ENCODE data around the gene PCDHB10.
"Not testable (repeated sequence)": the region's sequence is repeated elsewhere in the genome, so short reads cannot be mapped to it uniquely, and the experiment has no call there.

PCDHB10 gene

GRCh38 chr5:141192110-141192725 is at the start of gene PCDHB10:
Gene PCDHB10 (plus strand): TSS chr5:141192353. CDS start chr5:141192553, 200 bp downstream.
- Mint-ChIP-seq H3K27me3 (peaks cover 32% of the 10 kb centered on the region), H3K9me3 (peaks cover 52% of the 10 kb centered on the region), H3K4me3 (no peak within 1 kb of the TSS), H3K27ac (no peak within 1 kb of the TSS), H3K4me1 (ENCODE audit: low read depth) (no peaks in the 10 kb centered on the region), H3K36me3 (ENCODE audit: low read depth) (no peaks in the 10 kb centered on the region)
- intact Hi-C loops (cut with micrococcal nuclease): no loop called here

- no peak within 1 kb of the TSS for H3K27ac Mint-ChIP-seq
- H3K4me1 Mint-ChIP-seq (ENCODE audit: low read depth): no peaks in the 10 kb centered on the region
- H3K27me3 Mint-ChIP-seq: peaks cover 26% of the 10 kb centered on the region
- no peaks in the 10 kb centered on the region for H3K36me3 Mint-ChIP-seq (ENCODE audit: low read depth)
- intact Hi-C loops (cut with micrococcal nuclease): no loop called here
- peaks cover 52% of the 10 kb centered on the region for H3K9me3 Mint-ChIP-seq
- H3K4me3 Mint-ChIP-seq: no peak within 1 kb of the TSS
Observed at GRCh38 chr5:141149812-141150211, 42.3 kb upstream of the PCDHB10 start, which contains the start of gene PCDHB6. Gene PCDHB6 (plus strand): TSS chr5:141150057. CDS start chr5:141150258, 201 bp downstream.

- intact Hi-C loops (cut with micrococcal nuclease): no loop called here
- Mint-ChIP-seq H3K27me3 (peaks cover 26% of the 10 kb centered on the region), H3K27ac (no peak overlapping the region), H3K9me3 (peaks cover 49% of the 10 kb centered on the region), H3K4me3 (no peak overlapping the region), H3K36me3 (ENCODE audit: low read depth) (no peaks in the 10 kb centered on the region), H3K4me1 (ENCODE audit: low read depth) (no peaks in the 10 kb centered on the region)
Observed at GRCh38 chr5:141150224-141150992, 41.7 kb upstream of the PCDHB10 start.

GRCh38 chr5:141150993-141151325 is 41.2 kb upstream of the PCDHB10 start:
- peaks cover 54% of the 10 kb centered on the region for H3K9me3 Mint-ChIP-seq
- peaks cover 29% of the 10 kb centered on the region for H3K27me3 Mint-ChIP-seq
- H3K27ac Mint-ChIP-seq: no peak overlapping the region
- intact Hi-C loops (cut with micrococcal nuclease): no loop called here
- no peaks in the 10 kb centered on the region for H3K36me3 Mint-ChIP-seq (ENCODE audit: low read depth)
- H3K4me3 Mint-ChIP-seq: no peak overlapping the region
- H3K4me1 Mint-ChIP-seq (ENCODE audit: low read depth): no peaks in the 10 kb centered on the region

- peaks cover 61% of the 10 kb centered on the region for H3K9me3 Mint-ChIP-seq
- peaks cover 33% of the 10 kb centered on the region for H3K27me3 Mint-ChIP-seq
- H3K4me1 Mint-ChIP-seq (ENCODE audit: low read depth); H3K4me3 Mint-ChIP-seq; H3K27ac Mint-ChIP-seq; intact Hi-C loops (cut with micrococcal nuclease); H3K36me3 Mint-ChIP-seq (ENCODE audit: low read depth): not testable (repeated sequence)
Observed at GRCh38 chr5:141151632-141152031, 40.5 kb upstream of the PCDHB10 start.

- H3K36me3 Mint-ChIP-seq (ENCODE audit: low read depth); H3K4me1 Mint-ChIP-seq (ENCODE audit: low read depth); H3K4me3 Mint-ChIP-seq; intact Hi-C loops (cut with micrococcal nuclease); H3K27ac Mint-ChIP-seq: not testable (repeated sequence)
- peaks cover 38% of the 10 kb centered on the region for H3K27me3 Mint-ChIP-seq
- peaks cover 66% of the 10 kb centered on the region for H3K9me3 Mint-ChIP-seq
Observed at GRCh38 chr5:141152096-141152495, 40.1 kb upstream of the PCDHB10 start.

- H3K27ac Mint-ChIP-seq: no peak overlapping the region
- H3K36me3 Mint-ChIP-seq (ENCODE audit: low read depth): no peaks in the 10 kb centered on the region
- intact Hi-C loops (cut with micrococcal nuclease): no loop called here
- H3K4me1 Mint-ChIP-seq (ENCODE audit: low read depth): no peaks in the 10 kb centered on the region
- H3K27me3 Mint-ChIP-seq: peaks cover 40% of the 10 kb centered on the region
- H3K4me3 Mint-ChIP-seq: no peak overlapping the region
- peaks cover 65% of the 10 kb centered on the region for H3K9me3 Mint-ChIP-seq
Observed at GRCh38 chr5:141155540-141156374, 36.4 kb upstream of the PCDHB10 start.

GRCh38 chr5:141157356-141157755 is 34.8 kb upstream of the PCDHB10 start:
- Mint-ChIP-seq H3K9me3 (peaks cover 49% of the 10 kb centered on the region), H3K27me3 (peaks cover 26% of the 10 kb centered on the region)
- H3K27ac Mint-ChIP-seq; H3K4me1 Mint-ChIP-seq (ENCODE audit: low read depth); H3K36me3 Mint-ChIP-seq (ENCODE audit: low read depth); H3K4me3 Mint-ChIP-seq; intact Hi-C loops (cut with micrococcal nuclease): not testable (repeated sequence)

- H3K27ac Mint-ChIP-seq; H3K36me3 Mint-ChIP-seq (ENCODE audit: low read depth); H3K4me1 Mint-ChIP-seq (ENCODE audit: low read depth); H3K4me3 Mint-ChIP-seq; intact Hi-C loops (cut with micrococcal nuclease): not testable (repeated sequence)
- Mint-ChIP-seq H3K27me3 (peaks cover 25% of the 10 kb centered on the region), H3K9me3 (peaks cover 48% of the 10 kb centered on the region)
Observed at GRCh38 chr5:141157901-141158300, 34.3 kb upstream of the PCDHB10 start.

- Mint-ChIP-seq H3K4me3 (no peak within 1 kb of the TSS), H3K36me3 (ENCODE audit: low read depth) (no peaks in the 10 kb centered on the region), H3K9me3 (peaks cover 47% of the 10 kb centered on the region), H3K27me3 (peaks cover 4% of the 10 kb centered on the region), H3K27ac (no peak within 1 kb of the TSS), H3K4me1 (ENCODE audit: low read depth) (no peaks in the 10 kb centered on the region)
- intact Hi-C loops (cut with micrococcal nuclease): no loop called here
Observed at GRCh38 chr5:141172381-141173204, 19.6 kb upstream of the PCDHB10 start, which contains the start of gene PCDHB7. Gene PCDHB7 (plus strand): TSS chr5:141172644. CDS start chr5:141172836, 192 bp downstream.

GRCh38 chr5:141174291-141175104 is 17.7 kb upstream of the PCDHB10 start:
- H3K9me3 Mint-ChIP-seq: peaks cover 30% of the 10 kb centered on the region
- intact Hi-C loops (cut with micrococcal nuclease): not testable (repeated sequence)

GRCh38 chr5:141175933-141176332 is 16.2 kb upstream of the PCDHB10 start:
- no peak overlapping the region for H3K27ac Mint-ChIP-seq
- intact Hi-C loops (cut with micrococcal nuclease): no loop called here
- H3K36me3 Mint-ChIP-seq (ENCODE audit: low read depth): no peaks in the 10 kb centered on the region
- H3K27me3 Mint-ChIP-seq: peaks cover 7% of the 10 kb centered on the region
- peaks cover 28% of the 10 kb centered on the region for H3K9me3 Mint-ChIP-seq
- no peak overlapping the region for H3K4me3 Mint-ChIP-seq
- no peaks in the 10 kb centered on the region for H3K4me1 Mint-ChIP-seq (ENCODE audit: low read depth)

More at GRCh38 chr5:141174291-141175104, 17.7 kb upstream of the PCDHB10 start:
- H3K4me1 Mint-ChIP-seq (ENCODE audit: low read depth); H3K27ac Mint-ChIP-seq; H3K27me3 Mint-ChIP-seq; H3K36me3 Mint-ChIP-seq (ENCODE audit: low read depth); H3K4me3 Mint-ChIP-seq: not testable (repeated sequence)

All from dendritic cell treated with granulocyte-macrophage colony-stimulating factor and Interleukin-4, amounts not matched to agents 40 ng/mL and 50 ng/mL, for 4 days (primary cell).